GM20000 (cell line): Measurements from ENCODE around the gene CCT8.

Source experiments
- DNase-seq: peaks from one replicate; pipeline ENCODE4 v3.0.0; 2012; ENCODE audit warnings: low spot score
- TF ChIP-seq, protein P1 (sequence below): IDR thresholded peaks from 2 replicates; pipeline ENCODE4 v1.5.1; 2012; ENCODE audit warnings: mild to moderate bottlenecking, control low read depth; ENCODE audit errors: extremely low read depth, missing control alignments

CCT8 gene, protein sequence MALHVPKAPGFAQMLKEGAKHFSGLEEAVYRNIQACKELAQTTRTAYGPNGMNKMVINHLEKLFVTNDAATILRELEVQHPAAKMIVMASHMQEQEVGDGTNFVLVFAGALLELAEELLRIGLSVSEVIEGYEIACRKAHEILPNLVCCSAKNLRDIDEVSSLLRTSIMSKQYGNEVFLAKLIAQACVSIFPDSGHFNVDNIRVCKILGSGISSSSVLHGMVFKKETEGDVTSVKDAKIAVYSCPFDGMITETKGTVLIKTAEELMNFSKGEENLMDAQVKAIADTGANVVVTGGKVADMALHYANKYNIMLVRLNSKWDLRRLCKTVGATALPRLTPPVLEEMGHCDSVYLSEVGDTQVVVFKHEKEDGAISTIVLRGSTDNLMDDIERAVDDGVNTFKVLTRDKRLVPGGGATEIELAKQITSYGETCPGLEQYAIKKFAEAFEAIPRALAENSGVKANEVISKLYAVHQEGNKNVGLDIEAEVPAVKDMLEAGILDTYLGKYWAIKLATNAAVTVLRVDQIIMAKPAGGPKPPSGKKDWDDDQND

DNA sequence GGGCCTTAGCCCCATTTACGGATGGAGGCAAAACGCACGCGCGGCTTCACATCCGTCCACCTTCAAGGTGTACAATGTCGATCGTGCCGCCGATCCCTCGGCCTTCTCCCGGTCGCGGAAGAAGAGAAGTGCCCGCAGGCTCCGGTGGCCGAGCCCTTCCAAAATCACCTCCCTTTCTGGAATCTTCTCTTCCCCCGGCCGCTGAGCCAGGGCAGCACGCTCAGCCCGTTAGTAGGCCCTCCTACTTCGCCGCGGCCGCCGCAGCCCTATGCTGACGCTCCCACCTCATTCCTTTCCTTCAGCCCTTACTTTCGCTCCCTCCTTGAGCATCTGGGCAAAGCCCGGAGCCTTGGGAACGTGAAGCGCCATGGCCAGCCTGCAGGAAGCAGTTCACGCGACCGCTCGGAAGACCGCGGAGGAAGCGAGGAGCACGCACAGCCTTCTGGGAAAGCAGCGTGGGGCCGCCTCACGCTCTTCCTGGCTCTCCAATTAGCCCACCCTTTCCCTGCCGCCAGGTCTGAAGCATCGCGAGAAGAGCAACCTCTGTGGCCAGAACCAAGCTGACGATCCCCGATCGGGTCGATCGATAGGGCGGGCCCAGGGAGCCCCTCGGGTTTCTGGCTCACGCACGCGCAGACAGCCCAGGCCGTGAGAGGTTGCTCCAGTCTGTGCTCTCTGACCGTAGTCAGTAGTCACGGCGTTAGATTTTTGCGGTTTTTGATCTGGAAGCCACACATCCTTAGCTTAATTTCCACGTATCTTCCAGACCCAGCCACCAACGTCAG, at the start of gene CCT8:
Gene CCT8 (minus strand): TSS at position 427 of the 785 bp plus-strand sequence. CDS start 58 bp downstream, at position 369.
- peak; percentile 93 for DNase-seq
- TF ChIP-seq, protein P1, sequence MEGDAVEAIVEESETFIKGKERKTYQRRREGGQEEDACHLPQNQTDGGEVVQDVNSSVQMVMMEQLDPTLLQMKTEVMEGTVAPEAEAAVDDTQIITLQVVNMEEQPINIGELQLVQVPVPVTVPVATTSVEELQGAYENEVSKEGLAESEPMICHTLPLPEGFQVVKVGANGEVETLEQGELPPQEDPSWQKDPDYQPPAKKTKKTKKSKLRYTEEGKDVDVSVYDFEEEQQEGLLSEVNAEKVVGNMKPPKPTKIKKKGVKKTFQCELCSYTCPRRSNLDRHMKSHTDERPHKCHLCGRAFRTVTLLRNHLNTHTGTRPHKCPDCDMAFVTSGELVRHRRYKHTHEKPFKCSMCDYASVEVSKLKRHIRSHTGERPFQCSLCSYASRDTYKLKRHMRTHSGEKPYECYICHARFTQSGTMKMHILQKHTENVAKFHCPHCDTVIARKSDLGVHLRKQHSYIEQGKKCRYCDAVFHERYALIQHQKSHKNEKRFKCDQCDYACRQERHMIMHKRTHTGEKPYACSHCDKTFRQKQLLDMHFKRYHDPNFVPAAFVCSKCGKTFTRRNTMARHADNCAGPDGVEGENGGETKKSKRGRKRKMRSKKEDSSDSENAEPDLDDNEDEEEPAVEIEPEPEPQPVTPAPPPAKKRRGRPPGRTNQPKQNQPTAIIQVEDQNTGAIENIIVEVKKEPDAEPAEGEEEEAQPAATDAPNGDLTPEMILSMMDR, result no peak

DNA sequence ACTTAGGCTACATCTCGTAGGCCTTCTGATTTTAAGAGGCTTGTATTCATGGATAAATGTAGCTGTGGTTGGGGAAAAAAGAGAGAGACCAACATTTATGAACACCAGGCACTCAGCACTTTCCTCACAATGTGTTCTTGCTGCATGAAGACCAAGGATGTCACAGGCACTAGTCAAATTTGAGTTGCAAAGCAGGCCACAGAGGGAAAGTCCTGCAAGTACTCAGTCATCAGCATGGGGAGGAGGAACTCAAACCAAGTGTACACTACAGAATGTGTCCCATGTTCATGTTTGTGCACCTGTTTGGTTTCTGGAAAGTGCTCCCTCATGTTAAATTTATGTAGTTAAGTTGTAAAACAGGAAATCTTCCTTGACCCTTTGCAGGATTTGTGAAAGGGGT, 48.3 kb upstream of the CCT8 start:
- TF ChIP-seq, protein P1, result no peak
- DNase-seq, result peak; percentile 45

DNA sequence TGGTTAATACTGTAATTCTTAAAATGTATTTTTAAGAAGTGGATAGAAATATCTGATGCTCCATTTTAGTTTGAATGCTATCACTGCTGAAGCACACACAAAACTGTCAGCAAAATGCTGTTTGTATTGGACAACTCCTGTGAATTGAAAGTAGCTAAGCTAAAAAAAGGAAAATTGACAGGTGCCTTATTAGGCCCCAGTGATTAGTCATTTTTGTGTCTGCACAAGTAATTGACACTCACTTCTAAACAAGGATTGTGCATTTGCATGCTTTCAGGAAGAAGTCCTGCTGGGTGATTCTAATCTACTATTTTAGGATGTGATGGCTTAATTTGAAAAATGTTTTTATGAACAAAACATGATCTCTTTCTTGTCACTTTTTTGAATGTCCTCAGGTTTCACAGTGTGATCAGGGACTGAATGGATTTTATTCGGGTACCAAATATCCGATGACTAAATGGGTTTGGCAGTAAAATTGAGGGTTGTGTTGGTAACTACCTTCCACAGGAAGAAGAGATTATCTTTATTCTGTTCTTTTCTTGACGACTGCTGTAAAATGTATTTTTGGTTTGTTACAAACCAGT, 44.0 kb upstream of the CCT8 start:
- peak; percentile 21 for DNase-seq
- TF ChIP-seq, protein P1, result no peak

DNA sequence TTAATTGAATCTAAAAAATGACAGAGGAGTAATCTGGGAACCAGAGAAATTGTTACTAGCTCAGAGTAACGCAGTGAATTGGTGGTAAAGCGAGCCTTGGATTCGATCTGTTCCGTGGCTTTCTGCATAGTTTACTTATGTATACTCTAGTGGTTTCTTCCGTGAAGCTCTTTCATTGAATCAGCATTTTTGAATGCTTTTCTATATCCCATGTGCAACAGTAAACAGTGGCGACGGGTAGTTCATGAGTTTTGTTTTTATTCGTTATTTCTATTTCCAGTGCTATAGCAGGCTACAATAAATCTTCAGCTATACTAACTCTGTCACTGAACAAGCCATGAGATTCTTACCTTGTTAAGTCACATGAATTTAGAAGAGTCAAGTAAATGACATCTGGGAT, 42.5 kb upstream of the CCT8 start:
- no peak for DNase-seq

DNA sequence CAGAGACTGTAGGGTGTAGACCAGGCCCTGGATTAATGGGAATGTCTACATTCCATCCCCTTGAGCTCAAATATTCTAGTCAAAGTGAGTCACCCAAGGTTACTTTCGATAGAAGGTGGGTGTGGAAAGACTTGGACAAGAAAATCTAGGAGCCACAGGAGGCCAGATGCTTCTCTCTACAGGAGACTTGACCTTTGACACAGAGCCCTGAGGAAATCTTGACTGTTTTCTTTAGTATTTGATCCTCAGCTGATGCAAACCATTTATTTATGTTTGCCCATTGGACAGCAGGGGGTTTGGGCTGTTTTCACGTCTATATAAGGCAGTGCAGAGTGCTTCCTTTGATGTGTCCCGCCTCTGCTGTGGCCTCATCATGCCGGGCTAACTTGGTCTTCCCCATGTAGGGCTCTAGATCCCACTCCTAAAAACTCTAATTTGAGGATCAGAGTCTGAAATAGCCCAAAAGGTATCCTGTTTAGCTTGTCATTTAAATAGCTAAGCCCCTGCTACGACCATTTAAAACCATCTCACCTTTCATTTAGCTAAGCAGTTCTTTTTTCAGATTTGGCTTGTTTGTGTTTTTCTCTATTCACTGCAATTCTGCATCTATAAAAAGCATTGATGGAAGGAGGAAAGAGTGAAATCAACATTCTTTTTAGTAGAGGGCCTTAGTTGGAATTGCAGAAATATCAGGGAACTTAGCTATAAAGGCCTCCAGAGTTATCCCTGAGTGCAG, 41.5 kb upstream of the CCT8 start:
- TF ChIP-seq, protein P1, result no peak
- DNase-seq, result no peak

More for the DNA sequence above, 42.5 kb upstream of the CCT8 start:
- TF ChIP-seq, protein P1, result no peak

DNA sequence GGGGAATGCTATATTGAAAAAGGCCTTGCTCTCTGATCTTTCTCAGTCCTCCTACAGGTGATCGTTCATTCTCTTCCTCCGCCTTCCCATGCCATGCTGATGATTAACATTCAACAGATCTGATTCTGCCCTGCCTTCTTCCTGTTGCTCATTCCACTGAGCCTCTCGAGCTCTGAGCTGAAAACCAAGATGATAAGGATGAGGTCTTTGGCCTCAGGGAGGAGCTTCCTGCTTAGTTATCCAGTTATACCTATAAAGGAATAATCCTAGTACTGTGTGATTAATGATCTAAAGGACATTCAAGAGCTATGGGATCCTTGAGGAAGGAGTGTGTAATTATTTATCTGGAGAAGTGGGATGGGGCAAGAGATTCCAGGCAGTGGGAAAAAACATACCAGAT, 31.8 kb upstream of the CCT8 start:
- TF ChIP-seq, protein P1, result no peak
- DNase-seq, result no peak
